ENCODE results near the gene OR10D3.
"Not testable (repeated sequence)": the region's sequence is repeated elsewhere in the genome, so short reads cannot be mapped to it uniquely, and the experiment has no call there.

OR10D3 gene, protein sequence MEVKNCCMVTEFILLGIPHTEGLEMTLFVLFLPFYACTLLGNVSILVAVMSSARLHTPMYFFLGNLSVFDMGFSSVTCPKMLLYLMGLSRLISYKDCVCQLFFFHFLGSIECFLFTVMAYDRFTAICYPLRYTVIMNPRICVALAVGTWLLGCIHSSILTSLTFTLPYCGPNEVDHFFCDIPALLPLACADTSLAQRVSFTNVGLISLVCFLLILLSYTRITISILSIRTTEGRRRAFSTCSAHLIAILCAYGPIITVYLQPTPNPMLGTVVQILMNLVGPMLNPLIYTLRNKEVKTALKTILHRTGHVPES

DNA sequence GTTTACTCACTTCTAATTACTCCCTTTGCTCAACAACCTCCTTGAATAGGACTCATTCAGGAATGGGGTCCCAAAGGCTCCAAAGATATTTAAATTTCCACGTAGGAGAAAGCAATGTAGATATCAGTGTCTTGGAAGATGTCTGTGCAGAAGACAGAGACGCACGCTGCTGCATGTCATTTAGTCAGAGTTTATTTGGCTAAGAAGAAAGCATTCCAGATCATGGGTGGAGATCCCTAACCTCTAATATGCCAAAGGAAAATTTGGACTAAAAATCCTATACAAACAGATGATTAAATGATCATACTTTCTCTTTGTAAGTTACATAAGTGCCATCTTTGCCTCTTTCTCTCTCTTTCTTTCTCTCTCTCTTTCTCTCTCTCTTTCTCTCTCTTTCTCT is at the start of gene OR10D3:
Gene OR10D3, plus strand, starts transcription at position 278 of the 400 bp plus-strand sequence. CDS start 1,925 bp downstream, outside the sequence.
- no peak for DNase-seq

DNA sequence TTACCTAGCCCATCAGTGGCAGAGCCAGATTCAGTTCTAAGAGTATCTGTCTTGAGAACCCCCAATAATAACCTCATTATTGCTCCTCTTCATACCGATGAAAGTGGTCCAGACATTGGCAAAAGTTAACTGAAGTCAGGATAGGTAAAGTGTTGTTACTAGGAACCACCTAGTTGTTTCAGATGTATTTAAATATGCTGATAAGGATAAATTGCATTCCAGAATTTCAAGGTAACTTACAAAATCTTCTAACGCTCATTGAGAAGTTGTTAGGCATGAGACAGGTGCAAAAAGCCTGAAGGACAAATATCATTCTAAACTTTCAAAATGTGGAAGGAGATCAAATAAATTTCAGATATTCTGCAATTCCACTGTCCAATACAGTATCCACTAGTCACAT is 40.1 kb upstream of the OR10D3 start:
- DNase-seq = no peak

DNA sequence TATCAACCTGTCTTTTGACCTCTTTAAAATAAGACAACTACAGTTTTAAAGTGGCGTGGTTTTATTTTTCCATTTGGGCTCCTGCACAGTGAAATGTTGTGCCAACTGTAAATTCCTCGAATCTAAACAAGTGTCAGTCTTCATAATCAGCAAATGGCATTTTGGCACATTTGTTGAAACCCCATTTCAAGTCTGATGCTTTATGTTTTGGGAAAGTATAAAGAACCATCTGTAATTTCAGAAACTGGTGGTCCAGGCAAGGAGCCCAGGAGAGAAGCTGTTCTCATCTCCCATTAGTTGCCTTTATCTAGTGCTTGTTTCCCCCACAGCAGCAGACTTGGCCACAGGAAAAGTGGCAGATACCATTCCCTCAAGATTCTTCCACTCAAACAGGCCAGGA is 35.2 kb upstream of the OR10D3 start:
- no peak for DNase-seq

DNA sequence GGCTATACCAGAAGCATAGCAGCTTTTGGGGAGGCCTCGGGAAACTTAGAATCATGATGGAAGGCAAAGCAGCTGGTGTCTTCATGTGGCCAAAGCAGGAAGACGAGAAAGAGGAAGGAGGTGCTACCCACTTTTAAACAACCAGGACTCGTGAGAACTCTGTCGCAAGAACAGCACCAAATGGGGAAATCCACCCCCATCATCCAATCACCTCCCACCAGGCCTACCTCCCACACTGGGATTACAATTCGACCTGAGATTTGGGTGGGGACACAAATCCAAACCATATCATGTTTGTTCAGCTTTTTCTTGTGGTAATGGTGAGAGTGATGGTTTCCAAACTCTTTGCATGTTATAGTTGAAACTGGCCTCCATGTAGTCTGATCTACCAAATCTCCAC is 32.5 kb upstream of the OR10D3 start:
- DNase-seq = peak; percentile 82

DNA sequence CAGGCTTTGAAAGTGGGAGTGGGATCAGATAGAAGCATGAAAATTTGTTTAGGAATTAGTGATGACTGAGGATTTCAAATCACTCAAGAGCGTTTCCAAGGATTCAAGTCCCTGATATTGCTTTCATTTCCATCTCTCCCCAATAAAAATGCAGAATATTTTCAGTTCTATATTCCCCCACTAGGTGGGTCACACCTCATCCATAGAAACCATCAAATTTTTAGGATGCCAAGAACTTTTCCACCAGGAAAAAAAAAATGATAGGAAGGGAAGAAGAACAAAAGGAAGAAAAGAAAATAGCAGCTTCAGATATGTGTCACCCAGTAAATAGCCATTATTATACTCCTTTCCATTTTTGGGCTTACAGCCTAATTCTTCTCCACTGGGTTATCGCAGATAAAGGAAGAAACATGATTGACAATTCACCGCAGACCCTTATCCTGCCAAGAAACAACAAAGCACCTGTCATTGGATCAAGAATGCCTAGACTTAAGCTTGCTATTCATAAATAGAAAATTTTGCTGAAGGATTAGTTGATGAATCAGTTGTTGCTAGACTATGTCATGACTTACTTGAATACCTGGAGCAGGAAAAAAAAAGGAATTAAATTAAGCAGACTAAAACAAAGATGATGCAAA is 30.3 kb upstream of the OR10D3 start:
- no peak for DNase-seq

DNA sequence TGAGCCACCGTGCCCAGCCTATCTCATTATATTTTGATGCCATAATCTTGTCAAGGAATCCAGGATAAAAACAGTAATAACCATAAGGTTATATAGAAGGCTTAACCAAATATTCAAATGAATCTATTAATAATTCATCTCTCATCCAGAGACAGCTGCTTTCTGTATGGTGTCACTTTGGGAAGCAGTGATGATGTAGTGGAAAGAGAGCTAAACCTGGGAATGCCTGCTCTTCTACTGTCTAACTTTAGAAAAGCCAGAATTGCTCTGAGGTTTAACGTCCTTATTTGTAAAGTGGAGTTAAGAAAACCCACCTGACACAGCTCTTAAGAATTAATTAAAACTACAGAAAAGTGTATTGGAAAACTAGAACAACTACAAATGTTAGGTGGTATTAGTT is 29.3 kb upstream of the OR10D3 start:
- DNase-seq = no peak

DNA sequence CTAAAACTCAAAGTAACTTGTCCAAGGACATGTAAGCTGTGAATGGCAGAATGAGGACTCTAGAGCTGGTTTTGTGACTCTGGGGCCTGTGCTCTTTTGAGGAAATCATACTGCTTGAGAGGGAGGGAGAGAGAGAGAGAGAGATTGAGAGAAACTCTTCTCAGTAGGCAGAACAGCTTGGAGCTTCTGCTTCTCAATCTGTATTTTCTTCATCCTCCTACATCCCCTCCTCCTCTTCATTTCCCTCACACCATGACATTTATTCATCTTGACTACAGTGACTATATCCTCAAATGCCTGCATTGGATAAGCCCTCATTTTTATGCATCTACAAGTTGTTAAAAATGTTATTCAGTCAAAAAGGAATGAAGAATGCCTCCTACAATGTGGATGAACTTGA is 23.7 kb upstream of the OR10D3 start:
- no peak for DNase-seq

DNA sequence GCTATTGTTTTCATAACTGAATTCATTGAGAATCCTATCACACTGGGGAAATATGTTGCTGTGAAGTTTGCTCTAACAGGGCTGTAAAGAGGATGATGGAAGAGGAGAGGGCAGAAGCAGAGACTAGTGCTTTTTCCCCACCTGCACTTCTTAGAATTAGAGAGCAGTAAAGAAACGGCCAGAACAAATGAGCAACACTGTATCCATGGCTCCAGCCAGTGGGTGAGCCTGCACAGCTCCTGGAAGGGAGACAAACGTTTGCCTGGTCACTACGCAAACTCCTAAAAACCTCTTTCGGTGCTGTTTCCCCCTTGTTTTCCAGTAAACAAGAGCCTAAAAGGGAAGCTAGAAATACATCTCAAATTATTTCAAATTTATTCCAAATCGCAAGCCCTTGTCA is 22.2 kb upstream of the OR10D3 start:
- no peak for DNase-seq

DNA sequence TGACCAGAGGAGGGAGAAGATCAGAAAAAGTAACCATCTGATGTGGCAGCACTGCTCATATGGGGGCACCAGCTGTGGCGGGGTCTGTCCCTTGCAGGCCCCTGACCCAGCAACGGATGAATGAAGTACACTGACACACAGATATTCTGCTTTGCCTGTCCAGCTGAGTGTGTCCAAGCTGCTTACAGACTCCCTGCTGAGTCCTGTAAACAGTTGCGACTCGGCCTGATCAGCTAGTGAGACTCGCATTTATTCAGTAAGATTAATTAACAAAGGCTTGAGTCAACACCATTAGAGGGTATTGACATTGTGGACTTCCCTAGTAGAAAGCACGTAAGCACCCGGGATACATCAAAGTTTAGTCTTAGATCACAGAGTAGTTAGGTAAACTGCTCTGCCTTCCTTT is 15.3 kb upstream of the OR10D3 start:
- DNase-seq = no peak

DNA sequence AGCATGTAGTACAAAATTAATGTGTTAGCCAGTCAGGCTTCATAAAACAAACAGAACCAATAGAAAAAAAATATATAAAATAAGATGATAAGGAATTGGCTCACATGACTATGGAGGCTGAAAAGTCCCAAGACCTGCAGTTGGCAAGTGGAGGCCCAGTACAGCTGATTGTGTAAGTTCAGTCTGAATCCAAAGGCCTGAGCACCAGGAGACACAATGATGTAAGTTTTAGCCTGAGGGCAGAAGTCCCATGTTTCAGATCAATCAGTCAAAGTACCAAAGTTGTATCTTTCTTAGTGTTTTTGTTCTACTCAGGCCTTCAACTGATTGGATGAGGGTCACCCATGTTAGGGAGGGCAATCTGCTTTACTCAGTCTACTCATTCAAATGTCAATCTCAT is 14.3 kb upstream of the OR10D3 start:
- no peak for DNase-seq

DNA sequence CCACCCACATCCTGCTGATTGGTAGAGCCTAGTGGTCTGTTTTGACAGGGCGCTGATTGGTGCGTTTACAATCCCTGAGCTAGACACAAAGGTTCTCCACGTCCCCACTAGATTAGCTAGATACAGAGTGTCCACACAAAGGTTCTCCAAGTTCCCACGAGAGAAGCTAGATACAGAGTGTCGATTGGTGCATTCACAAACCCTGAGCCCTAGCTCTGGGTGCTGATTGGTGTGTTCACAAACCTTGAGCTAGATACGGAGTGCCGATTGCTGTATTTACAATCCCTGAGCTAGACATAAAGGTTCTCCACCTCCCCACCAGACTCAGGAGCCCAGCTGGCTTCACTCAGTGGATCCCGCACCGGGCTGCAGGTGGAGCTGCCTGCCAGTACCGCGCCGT is 12.8 kb upstream of the OR10D3 start:
- not testable (repeated sequence) for DNase-seq

DNA sequence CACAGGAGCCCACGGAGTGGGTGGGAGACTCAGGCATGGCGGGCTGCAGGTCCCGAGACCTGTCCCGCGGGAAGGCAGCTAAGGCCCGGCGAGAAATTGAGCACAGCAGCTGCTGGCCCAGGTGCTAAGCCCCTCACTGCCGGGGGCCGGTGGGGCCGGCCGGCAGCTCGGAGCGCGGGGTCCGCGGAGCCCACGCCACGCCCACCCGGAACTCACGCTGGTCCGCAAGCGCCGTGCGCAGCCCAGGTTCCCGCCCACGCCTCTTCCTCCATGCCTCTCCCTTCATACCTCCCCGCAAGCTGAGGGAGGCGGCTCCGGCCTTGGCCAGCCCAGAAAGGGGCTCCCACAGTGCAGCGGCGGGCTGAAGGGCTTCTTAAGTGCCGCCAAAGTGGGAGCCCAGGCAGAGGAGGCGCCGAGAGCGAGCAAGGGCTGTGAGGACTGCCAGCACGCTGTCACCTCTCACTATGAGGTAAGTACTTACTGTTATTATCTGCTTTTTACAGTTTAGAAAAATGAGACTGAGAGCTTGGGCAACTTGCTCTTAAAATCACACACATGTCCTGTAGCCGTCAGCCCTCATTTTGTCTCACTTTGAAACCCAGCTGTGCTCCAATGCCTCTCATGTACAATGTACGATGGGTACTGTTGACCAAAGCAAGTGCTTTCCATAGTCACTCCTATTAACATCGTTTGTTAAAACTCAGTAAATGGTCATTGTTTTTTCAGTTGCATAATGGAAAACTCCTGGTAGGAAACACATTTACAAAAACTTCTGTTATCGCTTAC is 12.2 kb upstream of the OR10D3 start:
- no peak for DNase-seq

DNA sequence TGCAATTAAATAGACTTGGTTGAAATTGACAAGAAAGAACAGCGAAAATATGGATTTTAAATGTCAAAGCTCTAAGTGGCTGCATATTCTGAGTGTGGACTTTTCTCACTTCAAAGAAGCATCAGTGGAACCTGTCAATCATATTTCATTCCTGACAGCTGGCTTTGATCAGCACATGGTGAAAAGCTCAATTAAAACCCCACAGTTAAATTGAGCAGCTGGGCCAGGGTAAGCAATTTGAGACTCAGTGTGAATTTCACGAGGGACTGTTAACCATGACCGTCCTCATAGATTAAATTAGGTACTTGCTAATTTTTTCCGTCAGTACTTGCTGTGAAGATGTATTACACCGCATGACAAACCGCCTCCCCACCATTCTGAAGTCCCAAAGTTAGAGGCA is 11.0 kb upstream of the OR10D3 start:
- no peak for DNase-seq

DNA sequence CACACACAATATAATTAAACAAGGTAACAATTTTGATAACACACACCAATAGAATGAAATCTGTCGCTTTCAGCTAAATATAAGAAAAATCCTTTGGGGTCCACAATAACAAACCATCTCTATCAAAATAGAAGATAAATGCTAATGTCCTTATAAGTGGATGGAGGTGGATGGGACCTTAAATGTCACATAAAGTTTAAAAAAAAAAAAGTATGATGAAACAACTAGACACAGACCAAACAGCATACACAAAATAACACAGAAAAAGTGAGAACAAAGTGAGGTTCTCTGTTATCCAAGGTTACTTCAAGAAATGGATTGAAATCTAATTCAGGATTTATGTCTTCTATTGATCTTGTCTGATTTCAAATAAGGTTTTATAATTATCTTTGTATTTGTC is 10.5 kb upstream of the OR10D3 start:
- no peak for DNase-seq

DNA sequence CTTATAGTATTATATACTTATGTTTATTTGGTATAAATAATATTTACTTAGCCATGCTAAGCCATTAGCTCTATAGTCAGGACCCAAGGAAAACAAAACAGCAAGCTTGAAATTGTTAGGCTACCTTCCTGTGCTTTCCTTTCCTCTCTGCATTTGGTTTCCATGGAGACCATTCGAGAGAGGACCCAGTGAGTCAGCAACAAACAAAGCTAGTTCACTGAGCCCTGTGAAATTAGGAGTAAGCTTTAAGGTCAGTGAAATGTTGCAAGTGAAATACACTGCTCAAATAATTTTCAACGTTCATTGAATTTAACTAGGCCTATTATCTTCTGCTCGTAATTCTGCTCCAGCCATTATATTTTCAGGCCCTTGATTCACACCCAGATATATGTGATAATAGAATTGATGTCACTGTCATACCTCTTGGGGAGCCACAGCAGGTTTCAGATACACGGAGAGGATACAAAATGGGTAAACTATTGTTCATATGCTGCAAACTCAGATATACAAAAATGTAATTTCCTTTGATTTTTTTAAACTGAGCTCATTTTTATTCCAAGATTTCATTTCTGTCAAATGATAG is 9.1 kb upstream of the OR10D3 start:
- no peak for DNase-seq

DNA sequence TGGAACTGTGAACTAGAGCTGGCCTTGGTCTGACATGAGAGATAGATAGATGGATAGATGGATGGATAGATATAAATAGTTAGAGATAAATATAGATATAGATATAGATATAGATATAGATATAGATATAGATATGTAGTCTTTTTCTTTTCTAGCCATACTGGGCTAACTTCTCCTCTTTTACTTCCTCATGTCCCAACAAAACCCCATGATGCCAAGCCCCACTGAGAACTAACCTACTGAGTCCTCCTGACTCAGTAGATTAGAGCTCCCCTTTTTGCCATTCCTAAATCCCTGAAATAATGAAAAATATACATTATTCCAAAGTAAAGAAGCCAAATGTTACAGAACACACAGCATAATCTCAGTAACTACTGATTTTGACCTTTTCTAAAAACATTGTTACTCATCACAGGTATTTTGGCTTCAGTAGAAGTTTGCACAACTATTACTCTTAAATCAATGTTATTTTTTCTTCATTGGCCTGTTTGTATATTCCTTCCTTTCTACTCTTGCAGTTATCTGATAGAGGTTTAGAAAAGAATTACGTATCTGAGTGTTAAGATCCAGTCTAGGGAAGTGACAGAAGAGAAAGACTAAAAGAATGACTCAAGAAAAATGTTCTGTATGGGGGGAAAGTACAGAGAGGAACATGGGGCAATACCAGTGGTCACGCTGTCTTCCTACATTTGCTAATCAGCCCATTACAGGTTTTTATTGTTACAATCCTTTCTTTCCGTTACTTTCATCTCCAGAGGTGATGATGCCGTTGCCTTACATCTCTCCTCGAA is 6.0 kb upstream of the OR10D3 start:
- peak; percentile 56 for DNase-seq

DNA sequence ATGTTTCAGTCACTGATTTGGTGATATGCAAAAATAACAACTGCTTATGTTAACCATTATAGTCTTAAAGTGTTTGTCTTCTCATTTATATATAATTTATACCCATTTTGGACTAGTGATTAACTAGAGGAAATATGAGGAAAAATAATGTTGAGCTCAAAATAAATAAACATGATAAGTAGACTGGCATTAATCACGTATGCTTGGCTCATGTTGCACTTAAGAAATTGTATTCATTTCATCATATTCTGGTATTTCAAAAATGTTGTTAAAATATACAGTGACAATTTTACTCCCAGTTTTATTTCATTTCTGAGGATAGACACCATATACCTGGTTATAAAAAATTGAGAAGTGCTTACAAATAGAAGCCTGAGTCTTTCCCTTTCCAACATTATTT is 3.8 kb upstream of the OR10D3 start:
- no peak for DNase-seq

DNA sequence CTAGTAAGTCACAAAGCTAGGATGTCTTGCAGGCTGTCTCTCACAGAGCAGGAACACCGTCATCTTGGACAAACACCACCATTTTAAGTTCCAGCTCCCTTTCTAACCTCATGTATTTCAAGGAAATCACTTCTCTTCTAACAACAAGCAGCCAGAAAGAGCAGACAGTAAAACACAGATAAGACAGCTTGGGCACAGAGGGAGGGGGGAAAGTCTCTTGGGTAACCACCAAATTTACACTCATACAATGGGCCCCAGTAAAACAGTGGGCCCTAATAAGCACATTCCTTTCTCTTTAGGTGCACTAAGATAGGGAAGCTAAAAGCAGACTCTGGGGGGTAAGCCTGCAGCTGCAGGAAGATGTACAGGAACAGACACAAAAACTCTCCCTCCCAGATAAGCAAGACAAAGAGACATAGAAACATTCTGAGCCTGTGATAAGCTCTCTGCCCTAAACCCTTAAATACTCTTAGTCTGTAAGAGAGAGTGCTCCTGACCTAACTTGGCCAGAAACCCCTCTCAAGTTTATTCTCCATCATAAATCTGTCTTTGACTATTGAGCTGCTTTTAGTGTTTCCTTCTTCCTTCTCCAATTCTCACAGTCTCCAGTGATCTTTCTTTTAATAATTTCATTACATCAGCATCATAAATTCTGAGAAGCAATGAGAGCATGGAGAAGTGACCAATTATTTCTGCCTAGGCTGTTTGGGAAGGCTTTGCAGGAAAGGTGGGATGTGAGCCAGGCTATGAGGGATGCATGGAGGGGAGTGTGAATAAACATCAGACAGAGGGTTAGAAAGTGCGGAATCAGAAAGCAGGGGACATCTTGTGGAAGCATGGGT is 7.4 kb downstream of the OR10D3 start:
- DNase-seq = no peak

DNA sequence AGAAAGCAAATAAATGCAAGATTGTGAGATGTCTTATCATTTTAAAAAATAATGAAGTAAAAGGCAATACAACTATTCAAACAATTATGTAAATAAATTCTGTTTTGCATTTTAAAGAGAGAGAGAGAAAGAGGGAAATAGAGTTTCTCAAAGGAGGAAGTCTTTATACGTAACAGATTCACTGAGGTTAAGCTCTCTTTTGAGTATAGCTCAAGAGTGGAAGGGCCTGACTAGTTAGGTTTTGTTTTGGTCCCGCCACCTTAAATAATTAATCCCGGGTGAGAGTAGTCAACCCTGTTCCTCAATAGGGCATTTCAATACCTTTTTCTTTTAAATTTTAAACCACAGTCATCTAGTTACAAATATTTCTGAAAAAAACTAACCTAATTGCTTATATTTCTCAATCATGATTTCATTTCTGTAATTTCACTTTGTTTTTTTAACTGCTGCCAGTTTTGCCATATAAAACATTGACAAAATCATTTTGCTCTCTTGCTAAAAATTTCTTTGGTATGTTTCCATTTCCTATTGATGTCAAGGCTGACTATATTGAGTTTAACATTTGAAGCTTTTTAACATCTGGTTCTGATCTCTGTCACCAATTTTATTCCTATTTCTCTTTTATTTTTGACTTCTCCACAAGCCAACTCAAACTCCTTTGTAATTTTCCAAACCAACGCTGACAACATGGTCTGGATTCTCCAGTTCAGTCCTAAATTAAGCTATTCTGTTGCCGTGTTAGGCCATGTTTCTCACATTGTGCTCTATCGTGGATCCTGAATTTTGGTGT is 10.3 kb downstream of the OR10D3 start:
- no peak for DNase-seq

DNA sequence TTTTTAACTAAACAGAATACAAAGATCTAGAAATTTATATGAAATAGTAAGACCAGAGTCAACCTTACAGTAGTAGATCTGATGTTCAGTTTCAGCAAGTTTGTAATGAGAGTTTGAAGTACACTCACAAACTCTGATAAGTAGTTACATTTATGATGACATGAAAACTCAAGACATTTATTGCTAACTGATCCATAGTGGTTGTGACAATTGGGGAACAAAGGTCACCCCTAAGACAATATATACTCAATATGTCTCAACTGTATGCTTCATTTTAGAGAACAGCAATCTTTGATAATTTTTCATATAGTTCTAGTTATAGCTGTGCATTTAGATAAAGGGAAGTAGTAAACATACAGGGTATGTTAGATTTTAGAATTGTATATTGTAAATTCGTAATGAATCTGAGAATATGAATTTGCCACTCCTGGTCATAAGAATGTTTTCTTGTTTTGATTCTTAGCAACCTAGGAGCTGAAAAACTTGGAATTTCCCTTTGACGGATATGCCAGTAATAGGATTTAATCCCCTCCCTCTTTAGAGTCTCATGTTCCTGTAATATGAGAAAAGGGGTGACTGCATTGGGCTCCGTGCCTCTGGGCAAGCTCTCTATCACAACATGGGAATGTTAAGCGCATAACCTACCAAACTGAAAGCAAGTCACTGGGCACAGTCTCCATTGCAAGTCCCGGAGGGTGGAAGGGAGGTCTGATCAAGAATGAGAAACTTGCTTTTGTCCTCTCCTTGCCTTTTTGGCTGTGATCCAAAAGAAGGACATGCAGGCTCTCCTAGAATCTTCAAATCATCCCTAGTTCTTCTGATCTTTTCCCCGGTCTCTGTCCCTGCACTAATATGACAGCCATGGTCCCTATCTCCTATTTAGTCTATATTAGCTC is 11.4 kb downstream of the OR10D3 start:
- DNase-seq = no peak

All from GF-D8 (cell line).